Suprapubic skin (tissue), 4 donors: ENCODE results near the gene COL4A6. TPM values are rescaled to one million over a fixed set of nuclear protein-coding genes. Genes with fewer than 3 reads are reported as not detected.

Source experiments
- DNase-seq, 2 donors: peaks; one replicate each; pipeline ENCODE4 v3.0.0-alpha.2; 2019; ENCODE audit warnings: low spot score in 2 of 2
- H3K27ac ChIP-seq: fragments of 200-600 bp; sonication (generic); one replicate; pipeline ENCODE4 v1.5.1; 2019
- H3K27me3 ChIP-seq: fragments of 200-600 bp; sonication (generic); one replicate; pipeline ENCODE4 v1.5.1; 2019
- H3K36me3 ChIP-seq: fragments of 200-600 bp; sonication (generic); one replicate; pipeline ENCODE4 v1.5.1; 2019
- H3K4me1 ChIP-seq: fragments of 200-600 bp; sonication (generic); one replicate; pipeline ENCODE4 v1.5.1; 2019
- H3K4me3 ChIP-seq: fragments of 200-600 bp; sonication (generic); one replicate; pipeline ENCODE4 v1.5.1; 2019; ENCODE audit warnings: mild to moderate bottlenecking
- H3K9me3 ChIP-seq: fragments of 200-600 bp; sonication (generic); one replicate; pipeline ENCODE4 v1.5.1; 2019
- CTCF ChIP-seq, 2 donors: fragments of 200-600 bp in 1 of 2; fragments of 450-650 bp in 1 of 2; sonication (generic) in 1 of 2; IDR thresholded peaks; one replicate each; pipeline ENCODE4 v1.5.1; 2016 to 2019; ENCODE audit warnings: antibody characterized with exemption in 2 of 2, mild to moderate bottlenecking in 1 of 2, moderate library complexity in 1 of 2
- EP300 ChIP-seq: sonication (generic); formaldehyde crosslinking; IDR thresholded peaks from one replicate; pipeline ENCODE4 v1.6.1; 2017; ENCODE audit warnings: antibody characterized with exemption
- POLR2A ChIP-seq, 2 donors: fragments of 450-650 bp; IDR thresholded peaks; one replicate each; pipeline ENCODE4 v1.6.1; 2017; ENCODE audit warnings: antibody characterized with exemption in 2 of 2, mild to moderate bottlenecking in 2 of 2, moderate library complexity in 2 of 2
- POLR2AphosphoS5 ChIP-seq, 3 donors: sonication (generic); formaldehyde crosslinking; IDR thresholded peaks; one replicate each; pipeline ENCODE4 v1.6.1; 2017; ENCODE audit warnings: antibody characterized with exemption in 3 of 3
- WGBS: methylation state at CpG from one replicate; pipeline ENCODE4 v1.1.5; 2018; 5-methylcytosine and 5-hydroxymethylcytosine counted together
- total RNA-seq, 4 donors: library from RNA; depleted of rRNA; stranded (reverse); fragments of >200 nt; gene quantifications; one replicate each; pipeline ENCODE4 v1.1.0, GENCODE V29; 2016

COL4A6 gene
- total RNA-seq, 4 donors from 2014 or later = 14.9 to 20.7 (median 16.5) TPM

GRCh38 chrX:108275732-108276131 lies 162.5 kb downstream of the COL4A6 start:
- no peak overlapping the region for H3K27ac ChIP-seq
- H3K27me3 ChIP-seq = no peaks in the 10 kb centered on the region
- H3K4me3 ChIP-seq = no peak overlapping the region
- 69% methylated on average over 4 of the region's 4 CpGs for WGBS
- no peaks in the 10 kb centered on the region for H3K9me3 ChIP-seq
- no peaks in the 10 kb centered on the region for H3K36me3 ChIP-seq
- no peaks in the 10 kb centered on the region for H3K4me1 ChIP-seq
- no peak for DNase-seq
- no peak for TF ChIP-seq POLR2A (IDR thresholded peaks at IDR 0.05)
- no peak for TF ChIP-seq EP300
- no peak for TF ChIP-seq POLR2AphosphoS5 (IDR thresholded peaks at IDR 0.05)
- TF ChIP-seq CTCF (IDR thresholded peaks at IDR 0.05) = no peak

- WGBS = 40% methylated on average over 2 of the region's 2 CpGs
- Histone ChIP-seq H3K9me3 (no peaks in the 10 kb centered on the region), H3K27me3 (no peaks in the 10 kb centered on the region), H3K4me3 (no peak overlapping the region), H3K36me3 (no peaks in the 10 kb centered on the region), H3K4me1 (no peaks in the 10 kb centered on the region), H3K27ac (no peak overlapping the region)
- no peak for DNase-seq
- no peak for TF ChIP-seq EP300
- TF ChIP-seq POLR2AphosphoS5 (IDR thresholded peaks at IDR 0.05) = no peak
- no peak for TF ChIP-seq POLR2A (IDR thresholded peaks at IDR 0.05)
- no peak for TF ChIP-seq CTCF (IDR thresholded peaks at IDR 0.05)
Observed at GRCh38 chrX:108271397-108271787, 166.8 kb downstream of the COL4A6 start.

GRCh38 chrX:108270739-108271396 lies 167.4 kb downstream of the COL4A6 start:
- DNase-seq = no peak
- H3K27ac ChIP-seq = no peak overlapping the region

GRCh38 chrX:108270280-108270679 lies 167.9 kb downstream of the COL4A6 start:
- TF ChIP-seq POLR2AphosphoS5 (IDR thresholded peaks at IDR 0.05) = no peak
- TF ChIP-seq EP300 = no peak
- TF ChIP-seq CTCF (IDR thresholded peaks at IDR 0.05) = no peak
- H3K4me3 ChIP-seq = no peak overlapping the region
- no peaks in the 10 kb centered on the region for H3K36me3 ChIP-seq
- H3K4me1 ChIP-seq = no peaks in the 10 kb centered on the region
- no peaks in the 10 kb centered on the region for H3K9me3 ChIP-seq
- WGBS = 75% methylated on average over 1 of the region's 1 CpG
- DNase-seq = no peak
- H3K27me3 ChIP-seq = no peaks in the 10 kb centered on the region
- H3K27ac ChIP-seq = no peak overlapping the region

More at GRCh38 chrX:108270739-108271396, 167.4 kb downstream of the COL4A6 start:
- Histone ChIP-seq H3K9me3 (no peaks in the 10 kb centered on the region), H3K27me3 (no peaks in the 10 kb centered on the region), H3K36me3 (no peaks in the 10 kb centered on the region), H3K4me1 (no peaks in the 10 kb centered on the region), H3K4me3 (no peak overlapping the region)
- 38% methylated on average over 6 of the region's 6 CpGs for WGBS
- TF ChIP-seq POLR2A (IDR thresholded peaks at IDR 0.05) (no peak), CTCF (IDR thresholded peaks at IDR 0.05) (no peak), EP300 (no peak), POLR2AphosphoS5 (IDR thresholded peaks at IDR 0.05) (no peak)

GRCh38 chrX:108268434-108269080 lies 169.7 kb downstream of the COL4A6 start:
- no peak for TF ChIP-seq EP300
- no peak for TF ChIP-seq POLR2A (IDR thresholded peaks at IDR 0.05)
- TF ChIP-seq CTCF (IDR thresholded peaks at IDR 0.05) = no peak
- TF ChIP-seq POLR2AphosphoS5 (IDR thresholded peaks at IDR 0.05) = no peak
- Histone ChIP-seq H3K27ac (no peak overlapping the region), H3K4me3 (no peak overlapping the region), H3K27me3 (no peaks in the 10 kb centered on the region), H3K4me1 (no peaks in the 10 kb centered on the region), H3K9me3 (no peaks in the 10 kb centered on the region), H3K36me3 (no peaks in the 10 kb centered on the region)
- 61% methylated on average over 4 of the region's 4 CpGs for WGBS
- DNase-seq = no peak
